ENCODE measurements around the gene TMEM184A. TPM values are rescaled to one million over a fixed set of nuclear protein-coding genes. Genes with fewer than 3 reads are reported as not detected.

TMEM184A gene
- total RNA-seq, 1 donor: not detected

GRCh38 chr7:1542841-1543747 lies 12.9 kb downstream of the TMEM184A start:
- H3K4me3 ChIP-seq (ENCODE audit: low read depth, low read length): no peak overlapping the region
- no peak for DNase-seq (ENCODE audit: low read depth)
- TF ChIP-seq CTCF (IDR thresholded peaks at IDR 0.05; ENCODE audit: insufficient read depth, low read length): no peak

- no peak for DNase-seq (ENCODE audit: low read depth)
- no peak overlapping the region for H3K4me3 ChIP-seq (ENCODE audit: low read depth, low read length)
- TF ChIP-seq CTCF (IDR thresholded peaks at IDR 0.05; ENCODE audit: insufficient read depth, low read length): no peak
These were observed 13.7 kb downstream of the TMEM184A start for GRCh38 chr7:1542329-1542728.

GRCh38 chr7:1541431-1542162 lies 14.4 kb downstream of the TMEM184A start:
- no peak overlapping the region for H3K4me3 ChIP-seq (ENCODE audit: low read depth, low read length)
- no peak for DNase-seq (ENCODE audit: low read depth)
- TF ChIP-seq CTCF (IDR thresholded peaks at IDR 0.05; ENCODE audit: insufficient read depth, low read length): no peak

GRCh38 chr7:1540776-1541271 lies 15.2 kb downstream of the TMEM184A start:
- DNase-seq (ENCODE audit: low read depth): no peak
- no peak for TF ChIP-seq CTCF (IDR thresholded peaks at IDR 0.05; ENCODE audit: insufficient read depth, low read length)
- H3K4me3 ChIP-seq (ENCODE audit: low read depth, low read length): no peak overlapping the region

GRCh38 chr7:1539882-1540775 lies 15.9 kb downstream of the TMEM184A start:
- DNase-seq (ENCODE audit: low read depth): no peak
- H3K4me3 ChIP-seq (ENCODE audit: low read depth, low read length): no peak overlapping the region
- no peak for TF ChIP-seq CTCF (IDR thresholded peaks at IDR 0.05; ENCODE audit: insufficient read depth, low read length)
